Transverse colon (tissue), 4 donors: Measurements from ENCODE around the gene IER3. TPM values are rescaled to one million over a fixed set of nuclear protein-coding genes. Genes with fewer than 3 reads are reported as not detected.

ENCODE experiments used
- DNase-seq: peaks from one replicate; pipeline ENCODE4 v3.0.0-alpha.2; 2019
- H3K27ac ChIP-seq, 4 donors: fragments of 200-600 bp; sonication (generic); 2 replicates each; pipeline ENCODE4 v1.5.1; 2016 to 2018; ENCODE audit warnings: inconsistent platforms in 4 of 4
- H3K27me3 ChIP-seq: fragments of 200-600 bp; sonication (generic); 2 replicates; pipeline ENCODE4 v1.5.1; 2017; ENCODE audit warnings: inconsistent platforms
- H3K36me3 ChIP-seq, 4 donors: fragments of 200-600 bp; sonication (generic); 2 replicates each; pipeline ENCODE4 v1.5.1; 2017 to 2019; ENCODE audit warnings: inconsistent platforms in 4 of 4
- H3K4me1 ChIP-seq, 4 donors: fragments of 200-600 bp; sonication (generic); 2 replicates each; pipeline ENCODE4 v1.5.1; 2017 to 2020; ENCODE audit warnings: inconsistent platforms in 4 of 4
- H3K4me3 ChIP-seq, 4 donors: fragments of 200-600 bp; sonication (generic); 1 replicate in 1 of 4; 2 replicates in 3 of 4; pipeline versions ENCODE4 v1.5.1 to v1.6.1; 2017 to 2019; ENCODE audit warnings: inconsistent platforms in 4 of 4
- H3K9me3 ChIP-seq, 2 donors: fragments of 200-600 bp; sonication (generic); 2 replicates each; pipeline ENCODE4 v1.5.1; 2017 to 2019; ENCODE audit warnings: inconsistent platforms in 2 of 2
- EP300 ChIP-seq: sonication (generic); formaldehyde crosslinking; IDR thresholded peaks from one replicate; pipeline ENCODE4 v1.6.1; 2017; ENCODE audit warnings: antibody characterized with exemption, low read depth
- POLR2A ChIP-seq: fragments of 450-650 bp; IDR thresholded peaks from one replicate; pipeline ENCODE4 v1.6.1; 2016; ENCODE audit warnings: antibody characterized with exemption, mild to moderate bottlenecking, moderate library complexity
- POLR2AphosphoS5 ChIP-seq, 3 donors: sonication (generic); formaldehyde crosslinking; IDR thresholded peaks; one replicate each; pipeline ENCODE4 v1.6.1; 2016; ENCODE audit warnings: antibody characterized with exemption in 3 of 3
- WGBS, 2 donors: methylation state at CpG; one replicate each; pipeline ENCODE4 v1.1.5; 2018; ENCODE audit warnings: low coverage in 1 of 2; 5-methylcytosine and 5-hydroxymethylcytosine counted together
- in situ Hi-C, 4 donors: fragments of 200-750 bp; cut with MboI; loops; one replicate each; pipeline versions ENCODE4 v1.15.0 to v1.15.1; 2017; ENCODE audit warnings: low sequenced_read_pairs in 3 of 4, low pct_ligation_motif_present in 1 of 4, low pct_unique_long_range_greater_than_20kb in 1 of 4
- intact Hi-C: fragments of 100-400 bp; cut with DNase I; formaldehyde crosslinking; loops from one replicate; pipeline ENCODE4 v1.15.1; 2023; ENCODE audit warnings: low total_unique reads
- small RNA-seq, 4 donors: library from RNA; depleted of rRNA; stranded (forward); fragments of <200 nt; gene quantifications; one replicate each; pipeline ENCODE3, GENCODE V24; 2016
- total RNA-seq, 4 donors: library from RNA; depleted of rRNA; stranded (reverse); fragments of >200 nt; gene quantifications; one replicate each; pipeline ENCODE4 v1.1.0, GENCODE V29; 2016
- TF ChIP-seq, protein P1 (sequence below), 5 experiments: fragments of 200-600 bp in 3 of 5; fragments of 450-650 bp in 2 of 5; sonication (generic) in 3 of 5; IDR thresholded peaks; 1 replicate in 2 of 5; 2 replicates in 3 of 5; pipeline ENCODE4 v1.5.1; 2016 to 2017; ENCODE audit warnings: antibody characterized with exemption in 5 of 5, inconsistent platforms in 3 of 5, mild to moderate bottlenecking in 2 of 5, moderate library complexity in 1 of 5

IER3 gene
- total RNA-seq, 4 donors from 2014 or later = 21.1 to 100 (median 84.6) TPM

DNA sequence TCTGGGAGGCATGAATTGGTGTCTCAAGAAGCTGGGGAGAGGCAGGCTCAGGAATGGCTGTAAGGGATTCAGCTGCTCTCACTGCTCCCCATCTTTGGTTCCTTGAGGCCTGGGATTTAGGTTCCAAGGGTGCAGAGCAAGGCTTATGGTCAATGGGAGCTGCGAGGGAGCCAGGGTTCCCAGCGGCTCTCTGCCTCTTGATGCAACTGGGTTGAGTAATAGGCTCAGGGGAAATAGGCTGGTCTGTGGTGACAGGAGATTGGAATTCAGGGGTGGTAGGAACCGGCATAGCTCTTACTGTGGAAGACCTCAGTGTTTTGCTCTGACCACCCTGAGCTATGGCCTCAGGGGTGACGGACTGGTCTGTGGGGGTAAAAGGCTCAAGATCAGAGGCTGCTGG, 40.5 kb downstream of the IER3 start:
- no peak for DNase-seq
- no peaks in the 10 kb centered on the region for H3K27me3 ChIP-seq
- no peaks in the 10 kb centered on the region for H3K9me3 ChIP-seq
- whole genome bisulfite sequencing, 2 donors = 88% methylated on average over 4 of the region's 4 CpGs; no CpG with 5 or more reads in 1 of the 2 donors
- no peak overlapping the region for H3K4me3 ChIP-seq
- no peak overlapping the region for H3K27ac ChIP-seq
- TF ChIP-seq, protein P1, sequence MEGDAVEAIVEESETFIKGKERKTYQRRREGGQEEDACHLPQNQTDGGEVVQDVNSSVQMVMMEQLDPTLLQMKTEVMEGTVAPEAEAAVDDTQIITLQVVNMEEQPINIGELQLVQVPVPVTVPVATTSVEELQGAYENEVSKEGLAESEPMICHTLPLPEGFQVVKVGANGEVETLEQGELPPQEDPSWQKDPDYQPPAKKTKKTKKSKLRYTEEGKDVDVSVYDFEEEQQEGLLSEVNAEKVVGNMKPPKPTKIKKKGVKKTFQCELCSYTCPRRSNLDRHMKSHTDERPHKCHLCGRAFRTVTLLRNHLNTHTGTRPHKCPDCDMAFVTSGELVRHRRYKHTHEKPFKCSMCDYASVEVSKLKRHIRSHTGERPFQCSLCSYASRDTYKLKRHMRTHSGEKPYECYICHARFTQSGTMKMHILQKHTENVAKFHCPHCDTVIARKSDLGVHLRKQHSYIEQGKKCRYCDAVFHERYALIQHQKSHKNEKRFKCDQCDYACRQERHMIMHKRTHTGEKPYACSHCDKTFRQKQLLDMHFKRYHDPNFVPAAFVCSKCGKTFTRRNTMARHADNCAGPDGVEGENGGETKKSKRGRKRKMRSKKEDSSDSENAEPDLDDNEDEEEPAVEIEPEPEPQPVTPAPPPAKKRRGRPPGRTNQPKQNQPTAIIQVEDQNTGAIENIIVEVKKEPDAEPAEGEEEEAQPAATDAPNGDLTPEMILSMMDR (IDR thresholded peaks at IDR 0.05) = no peak
- no peak for TF ChIP-seq POLR2AphosphoS5 (IDR thresholded peaks at IDR 0.05)
- TF ChIP-seq POLR2A = no peak
- TF ChIP-seq EP300 = no peak
- no peaks in the 10 kb centered on the region for H3K36me3 ChIP-seq
- intact Hi-C loops (no loop called here), in situ Hi-C loops (no loop called here)
- H3K4me1 ChIP-seq = no peaks in the 10 kb centered on the region

DNA sequence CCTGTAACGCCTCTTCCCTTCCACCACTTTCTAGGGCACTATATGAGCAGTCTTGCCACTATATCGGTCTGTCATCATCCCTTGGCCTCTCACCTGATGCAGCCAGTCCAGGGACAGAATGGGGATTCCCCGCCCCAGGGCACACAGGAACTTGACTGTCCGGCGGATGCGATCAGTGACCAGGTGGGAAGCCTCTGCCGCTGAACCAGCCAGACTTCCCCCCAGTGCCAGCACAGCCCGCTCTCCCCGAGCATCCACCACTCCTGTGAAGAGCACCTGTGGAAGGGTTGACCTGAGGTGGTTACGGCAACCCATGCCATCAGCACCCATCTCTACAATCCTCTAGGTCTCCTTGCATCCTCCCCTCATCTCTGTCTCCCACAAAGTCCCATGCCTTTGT, 41.3 kb downstream of the IER3 start:
- in situ Hi-C loops = no loop called here
- WGBS, 2 donors = 97% methylated on average over 10 of the region's 10 CpGs; no CpG with 5 or more reads in 1 of the 2 donors

DNA sequence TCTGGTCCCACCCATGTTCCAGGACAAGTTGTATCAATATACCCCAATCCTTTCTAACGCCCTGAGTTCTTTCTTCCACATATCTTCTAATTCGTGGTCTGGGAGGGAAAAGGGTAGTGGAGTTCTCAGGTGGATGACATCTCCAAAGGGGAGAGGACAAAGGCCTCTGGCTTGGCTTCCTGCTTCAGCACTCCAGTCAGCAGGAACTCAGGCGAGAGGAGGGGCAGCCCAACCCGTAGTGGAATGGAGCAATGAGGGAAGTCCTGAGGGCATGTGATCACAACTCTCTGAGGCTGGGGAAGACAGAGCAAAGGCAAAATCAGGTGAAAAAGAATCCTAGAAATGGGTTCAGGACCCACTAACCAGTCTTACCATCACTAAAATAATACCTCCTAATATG, 44.0 kb downstream of the IER3 start:
- H3K36me3 ChIP-seq = no peaks in the 10 kb centered on the region
- H3K4me3 ChIP-seq = no peak overlapping the region
- TF ChIP-seq POLR2AphosphoS5 (IDR thresholded peaks at IDR 0.05) (no peak), EP300 (no peak), POLR2A (no peak)
- TF ChIP-seq, protein P1 (IDR thresholded peaks at IDR 0.05) = no peak
- 70 to 83% methylated on average over 2 to 4 of the region's 4 CpGs for WGBS, 2 donors
- in situ Hi-C loops = no loop called here
- no peaks in the 10 kb centered on the region for H3K27me3 ChIP-seq
- intact Hi-C loops = no loop called here
- H3K27ac ChIP-seq = no peak overlapping the region
- no peaks in the 10 kb centered on the region for H3K4me1 ChIP-seq
- H3K9me3 ChIP-seq = no peaks in the 10 kb centered on the region
- DNase-seq = no peak

More for the DNA sequence above, 41.3 kb downstream of the IER3 start:
- TF ChIP-seq, protein P1 (IDR thresholded peaks at IDR 0.05) = no peak
- TF ChIP-seq POLR2A (no peak), EP300 (no peak), POLR2AphosphoS5 (IDR thresholded peaks at IDR 0.05) (no peak)
- no peak for DNase-seq
- Histone ChIP-seq H3K27ac (no peak overlapping the region), H3K27me3 (no peaks in the 10 kb centered on the region), H3K36me3 (no peaks in the 10 kb centered on the region), H3K4me1 (no peaks in the 10 kb centered on the region), H3K4me3 (no peak overlapping the region), H3K9me3 (no peaks in the 10 kb centered on the region)
- intact Hi-C loops = no loop called here

DNA sequence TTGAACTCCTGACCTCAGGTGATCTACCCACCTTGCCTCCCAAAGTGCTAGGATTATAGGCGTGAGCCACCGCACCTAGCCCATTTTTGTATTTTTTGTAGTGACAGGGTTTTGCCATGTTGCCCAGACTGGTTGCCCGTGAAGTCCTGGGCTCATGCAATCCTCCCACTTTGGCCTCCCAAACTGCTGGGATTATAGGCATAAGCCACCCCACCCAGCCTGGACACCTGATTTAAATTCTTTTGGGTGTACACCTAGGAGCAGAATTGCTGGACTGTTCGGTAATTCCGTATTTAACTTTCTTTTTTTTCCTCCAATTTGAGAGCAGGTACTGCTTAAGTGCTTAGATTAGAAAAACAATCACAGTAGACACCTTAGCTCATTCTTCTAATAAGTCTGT, 47.9 kb downstream of the IER3 start:
- in situ Hi-C loops = no loop called here

More for the DNA sequence above, 47.9 kb downstream of the IER3 start:
- H3K27me3 ChIP-seq = no peaks in the 10 kb centered on the region
- no peak overlapping the region for H3K27ac ChIP-seq
- no peaks in the 10 kb centered on the region for H3K9me3 ChIP-seq
- TF ChIP-seq POLR2A (no peak), EP300 (no peak), POLR2AphosphoS5 (IDR thresholded peaks at IDR 0.05) (no peak)
- TF ChIP-seq, protein P1 (IDR thresholded peaks at IDR 0.05) = no peak
- WGBS, 2 donors = 92 to 96% methylated on average over 2 to 5 of the region's 5 CpGs
- peaks cover 0 to 3% (median 1%) of the 10 kb centered on the region in 4 donors for H3K4me1 ChIP-seq
- DNase-seq = no peak
- intact Hi-C loops = no loop called here
- H3K4me3 ChIP-seq = no peak overlapping the region
- H3K36me3 ChIP-seq = no peaks in the 10 kb centered on the region

Small RNA genes within 50 kb of the gene (small RNA-seq; reads per million reads assigned to genes)
- gene RF00019 (0 reads per million in 4 donors), gene RN7SL353P (0 reads per million in 4 donors)

Other genes with a start within 250 kb of the IER3 start
- gene GNL1, start 188.1 kb downstream of the IER3 start, total RNA-seq = 10 to 100 TPM; 13.5 to 34.1 (median 20.7) TPM
- 10 to 100 TPM in 1 of 4 donors, 1 to 10 TPM in 3; 2.2 to 10.1 (median 5.0) TPM for gene PRR3, start 187.3 kb downstream of the IER3 start, total RNA-seq
- 10 to 100 TPM; 33.0 to 52.0 (median 40.1) TPM for gene ABCF1, start 173.1 kb downstream of the IER3 start, total RNA-seq
- 10 to 100 TPM; 35.5 to 62.5 (median 53.8) TPM for gene PPP1R10, start 127.3 kb downstream of the IER3 start, total RNA-seq
- 10 to 100 TPM in 3 of 4 donors, 1 to 10 TPM in 1; 6.0 to 61.9 (median 39.4) TPM for gene MRPS18B, start 126.7 kb downstream of the IER3 start, total RNA-seq
- 100 to 1,000 TPM in 1 of 4 donors, 10 to 100 TPM in 3; 10.6 to 174 (median 22.2) TPM for gene ATAT1, start 117.7 kb downstream of the IER3 start, total RNA-seq
- gene C6orf136, start 97.4 kb downstream of the IER3 start, total RNA-seq = 100 to 1,000 TPM in 1 of 4 donors, 10 to 100 TPM in 3; 49.1 to 301 (median 63.5) TPM
- 100 to 1,000 TPM in 1 of 4 donors, 10 to 100 TPM in 3; 37.8 to 144 (median 41.3) TPM for gene DHX16, start 71.5 kb downstream of the IER3 start, total RNA-seq
- gene PPP1R18, start 57.9 kb downstream of the IER3 start, total RNA-seq = 10 to 100 TPM; 11.5 to 46.0 (median 14.9) TPM
- 10 to 100 TPM in 1 of 4 donors, 1 to 10 TPM in 2, not detected in 1; 2.7 to 13.8 (median 2.7) TPM for gene NRM, start 53.6 kb downstream of the IER3 start, total RNA-seq
- 10 to 100 TPM in 2 of 4 donors, 1 to 10 TPM in 2; 3.1 to 13.5 (median 9.7) TPM for gene MDC1, start 27.3 kb downstream of the IER3 start, total RNA-seq
- gene TUBB, start 24.2 kb downstream of the IER3 start, total RNA-seq = 100 to 1,000 TPM in 3 of 4 donors, 10 to 100 TPM in 1; 77.1 to 128 (median 106) TPM
- 100 to 1,000 TPM; 123 to 146 (median 139) TPM for gene FLOT1, start 1.9 kb downstream of the IER3 start, total RNA-seq
- 100 to 1,000 TPM; 149 to 322 (median 230) TPM for gene DDR1, start 140.0 kb upstream of the IER3 start, total RNA-seq
- gene GTF2H4, start 163.7 kb upstream of the IER3 start, total RNA-seq = 10 to 100 TPM in 1 of 4 donors, 1 to 10 TPM in 3; 2.0 to 44.5 (median 6.8) TPM
- gene VARS2, start 169.7 kb upstream of the IER3 start, total RNA-seq = 10 to 100 TPM; 13.1 to 64.7 (median 25.8) TPM
- not detected for gene SFTA2, start 187.6 kb upstream of the IER3 start, total RNA-seq
- gene MUCL3, start 196.4 kb upstream of the IER3 start, total RNA-seq = under 1 TPM in 2 of 4 donors, not detected in 2; 0.16 to 0.41 TPM
- not detected for gene MUC21, start 239.2 kb upstream of the IER3 start, total RNA-seq